Sciatic nerve (tissue), 2 donors: ENCODE results near the gene PTRH1. TPM values are rescaled to one million over a fixed set of nuclear protein-coding genes. Genes with fewer than 3 reads are reported as not detected.

Source experiments
- ATAC-seq: fragments of 200-7000 bp; cut with Tn5 transposase; one replicate; pipeline ENCODE4 v1.9.1; 2020; ENCODE audit warnings: mild to moderate bottlenecking, moderate library complexity
- DNase-seq: peaks from one replicate; pipeline ENCODE4 v3.0.0-alpha.2; 2020; ENCODE audit warnings: low spot score
- intact Hi-C: fragments of 100-400 bp; cut with DNase I; formaldehyde crosslinking; loops from one replicate; pipeline ENCODE4 v1.14.2; 2022
- total RNA-seq: library from RNA; stranded (reverse); fragmentation: NEBNext Ultra II Directional; extraction: Animal tissue kit (Norgen Biotek cat#: 25700); gene quantifications from one replicate; pipeline ENCODE4 v1.2.1, GENCODE V29; 2021
- donor health status: DM: no; HTN: no; CAD: no.
- donor health status: DM: no; HTN: no; CAD: no.

PTRH1 gene
- total RNA-seq, 1 donor from 2014 or later, result 10.3 TPM

DNA sequence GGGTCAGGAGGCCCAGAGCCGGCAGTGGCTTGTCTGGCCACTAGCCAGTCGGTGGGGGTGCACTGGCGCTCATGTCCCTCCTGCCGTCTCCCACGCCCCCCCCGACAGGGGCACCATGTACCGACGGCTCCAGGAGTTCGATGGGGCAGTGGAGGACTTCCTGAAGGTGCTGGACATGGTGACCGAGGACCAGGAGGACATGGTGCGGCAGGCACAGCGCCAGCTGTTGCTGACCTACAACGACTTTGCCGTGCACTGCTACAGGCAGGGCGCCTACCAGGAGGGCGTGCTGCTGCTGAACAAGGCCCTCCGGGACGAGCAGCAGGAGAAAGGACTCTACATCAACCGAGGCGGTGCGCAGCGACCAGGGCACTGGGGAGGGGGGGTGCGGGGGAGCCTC is 8.5 kb upstream of the PTRH1 start:
- intact Hi-C loops, result no loop called here
- no peak for DNase-seq
- ATAC-seq, result peak; percentile 44

DNA sequence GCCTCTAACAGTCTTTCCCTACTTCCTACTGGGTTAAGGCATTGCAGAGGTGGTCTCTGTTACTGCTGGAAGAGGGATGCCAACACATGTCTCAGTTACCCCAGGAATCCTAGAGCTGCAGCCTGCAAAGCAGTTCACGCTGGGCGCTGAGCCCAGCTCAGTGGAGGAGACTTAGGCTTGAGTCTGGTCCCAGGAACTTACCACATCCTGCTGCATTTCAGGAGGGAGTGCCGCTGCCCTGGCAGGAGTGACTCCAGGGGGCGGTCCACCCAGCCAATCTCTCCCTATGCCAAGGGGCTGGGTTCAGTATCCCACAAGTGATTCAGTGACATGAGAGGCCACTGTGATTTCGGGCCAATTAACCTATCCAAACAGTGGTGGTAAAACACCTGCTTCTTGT is 8.0 kb upstream of the PTRH1 start:
- intact Hi-C loops, result no loop called here

DNA sequence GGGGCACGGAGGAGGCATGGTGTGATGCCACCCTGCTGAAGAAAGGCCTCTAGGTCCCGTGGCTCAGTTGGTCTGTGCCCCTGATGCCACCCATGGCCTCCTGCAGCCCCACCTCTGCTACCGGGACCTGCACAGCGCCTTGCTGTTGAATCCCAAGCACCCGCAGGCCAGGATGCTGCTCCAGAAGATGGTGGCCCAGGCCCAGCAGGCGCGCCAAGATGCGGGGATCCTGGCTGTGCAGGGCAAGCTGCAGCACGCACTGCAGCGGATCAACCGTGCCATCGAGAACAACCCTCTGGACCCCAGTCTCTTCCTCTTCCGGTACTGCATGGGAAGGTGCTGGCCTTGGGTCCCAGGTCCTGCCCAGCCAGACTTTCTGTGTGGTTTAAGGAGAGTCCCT is 7.5 kb upstream of the PTRH1 start:
- DNase-seq (no peak), ATAC-seq (peak; percentile 4)
- intact Hi-C loops, result no loop called here

More for the DNA sequence above, 8.0 kb upstream of the PTRH1 start:
- ATAC-seq, result peak; percentile 34
- no peak for DNase-seq

DNA sequence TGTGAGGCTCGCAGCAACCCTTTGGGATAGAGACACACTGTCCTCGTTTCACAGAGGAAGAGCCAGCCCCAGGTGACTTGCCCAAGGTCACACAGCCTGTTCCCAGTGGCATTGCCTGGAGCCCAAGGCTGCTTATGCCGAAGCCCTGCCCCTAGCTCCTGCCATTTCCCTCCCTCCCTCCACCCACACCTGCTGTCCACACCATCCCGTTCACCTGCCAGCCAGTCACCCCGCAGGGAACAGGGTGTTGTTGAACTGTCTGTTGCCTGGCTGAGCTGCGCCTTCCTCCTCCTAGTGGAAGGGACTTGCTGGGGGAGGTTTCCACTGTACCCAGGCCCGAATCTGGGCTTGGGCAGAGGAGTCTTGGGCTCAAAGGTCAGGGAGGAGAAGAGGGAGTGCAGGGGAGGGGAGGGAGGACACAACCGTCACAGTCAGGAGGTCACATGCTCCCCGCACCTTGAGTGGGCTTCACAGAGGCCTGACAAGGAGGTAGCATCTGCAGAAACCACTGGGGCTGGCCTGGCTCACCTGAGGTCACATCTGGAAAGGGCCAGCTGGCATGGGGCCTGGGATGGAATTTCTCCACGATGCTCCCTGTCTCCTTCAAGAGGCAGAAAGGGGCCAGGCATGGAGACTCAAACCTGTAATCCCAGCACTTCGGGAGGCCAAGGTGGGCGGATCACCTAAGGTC is 6.7 kb upstream of the PTRH1 start:
- intact Hi-C loops, result no loop called here
- DNase-seq (no peak), ATAC-seq (no peak)

DNA sequence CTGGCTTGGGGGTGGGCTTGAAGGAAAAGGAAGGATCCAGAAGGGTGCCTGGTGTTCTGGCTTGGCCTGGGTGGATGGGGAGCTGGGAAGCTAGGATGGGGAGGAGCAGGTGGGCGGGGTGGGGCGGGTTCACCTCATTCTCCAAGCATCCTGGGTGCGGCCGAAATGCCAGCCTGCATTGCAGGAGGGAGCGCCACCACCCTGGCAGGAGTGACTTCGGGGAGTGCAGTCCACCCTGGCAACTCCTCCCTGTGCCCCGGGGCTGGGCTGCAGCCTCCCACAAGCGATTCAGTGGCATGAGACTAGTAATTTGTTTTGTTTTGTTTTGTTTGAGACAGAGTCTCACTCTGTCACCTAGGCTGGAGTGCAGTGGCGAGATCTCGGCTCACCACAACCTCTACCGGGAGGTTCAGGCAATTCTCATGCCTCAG is 5.9 kb upstream of the PTRH1 start:
- intact Hi-C loops, result no loop called here

DNA sequence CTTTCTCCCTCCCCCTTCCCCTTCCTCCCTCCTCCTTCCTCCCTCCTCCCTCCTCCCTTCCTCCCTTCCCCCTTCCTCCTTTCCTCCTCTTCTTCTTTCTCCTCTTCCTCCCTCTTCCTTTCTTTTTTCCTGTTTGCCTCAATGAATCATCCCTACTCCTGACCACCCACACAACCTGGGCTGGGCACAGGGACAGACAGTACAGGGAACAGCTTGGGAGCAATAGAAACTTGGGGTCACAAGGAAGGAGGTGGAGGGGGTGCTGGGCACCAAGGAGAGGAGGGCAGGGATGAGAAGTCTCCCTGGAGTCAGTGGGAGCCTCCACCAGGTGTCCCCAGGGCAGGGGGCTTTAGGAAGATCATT is 5.4 kb upstream of the PTRH1 start:
- intact Hi-C loops, result no loop called here
- DNase-seq (no peak), ATAC-seq (no peak)

More for the DNA sequence above, 5.9 kb upstream of the PTRH1 start:
- ATAC-seq (no peak), DNase-seq (no peak)

DNA sequence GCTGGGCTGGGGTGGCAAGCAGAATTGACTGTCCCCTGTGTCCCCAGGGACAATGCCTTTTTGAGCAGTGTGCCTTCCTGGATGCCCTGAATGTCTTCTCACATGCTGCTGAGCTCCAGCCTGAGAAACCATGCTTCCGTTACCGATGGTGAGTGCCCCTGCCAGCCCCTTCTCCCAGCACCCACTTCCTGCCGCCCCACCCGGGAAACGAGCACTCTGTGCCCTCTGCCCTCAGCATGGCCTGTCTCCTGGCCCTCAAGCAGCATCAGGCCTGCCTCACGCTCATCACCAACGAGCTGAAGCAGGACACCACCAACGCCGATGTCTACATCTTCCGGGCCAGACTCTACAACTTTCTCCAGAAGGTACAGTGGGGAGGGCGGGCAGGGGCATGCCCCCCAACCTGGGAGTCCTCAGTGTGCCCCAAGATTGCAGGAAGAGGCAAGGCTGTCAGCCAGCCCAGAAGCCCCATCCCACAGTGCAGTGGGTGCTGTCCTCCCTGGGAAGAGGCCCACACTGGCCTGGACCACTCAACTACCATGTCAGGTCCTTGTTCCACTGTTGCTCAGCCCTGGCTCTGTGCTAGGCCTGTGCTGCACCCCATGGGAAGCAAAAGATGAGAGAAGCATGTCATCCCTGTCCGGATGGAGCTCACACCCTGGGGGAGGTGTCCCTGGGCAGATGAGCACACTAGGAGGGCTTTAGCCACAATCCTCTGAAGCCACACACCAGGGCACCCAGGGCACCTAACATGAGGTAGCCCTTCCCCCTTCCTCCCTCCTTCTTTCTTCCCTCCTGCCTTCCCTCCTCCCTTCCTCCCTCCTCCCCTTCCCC is 4.8 kb upstream of the PTRH1 start:
- ATAC-seq, result no peak
- intact Hi-C loops, result no loop called here
- no peak for DNase-seq

DNA sequence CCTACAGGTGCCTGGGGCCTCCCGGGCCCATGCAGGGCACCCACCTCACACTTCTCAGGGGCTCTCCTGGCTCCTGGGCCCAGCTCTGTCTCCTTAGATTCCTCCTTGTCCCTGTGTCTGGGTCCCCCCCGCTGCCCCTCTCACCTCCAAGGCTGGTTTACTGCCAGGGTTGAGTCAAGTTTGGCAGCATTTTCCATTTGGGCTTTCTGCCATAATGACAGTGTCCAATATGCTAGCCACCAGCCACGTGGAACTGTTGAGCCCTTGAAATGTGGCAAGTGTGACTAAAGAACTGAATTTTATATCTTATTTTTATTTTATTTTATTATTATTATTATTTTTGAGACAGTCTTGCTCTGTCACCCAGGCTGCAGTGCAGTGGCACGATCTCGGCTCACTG is 2.3 kb upstream of the PTRH1 start:
- DNase-seq (no peak), ATAC-seq (no peak)
- intact Hi-C loops, result no loop called here

DNA sequence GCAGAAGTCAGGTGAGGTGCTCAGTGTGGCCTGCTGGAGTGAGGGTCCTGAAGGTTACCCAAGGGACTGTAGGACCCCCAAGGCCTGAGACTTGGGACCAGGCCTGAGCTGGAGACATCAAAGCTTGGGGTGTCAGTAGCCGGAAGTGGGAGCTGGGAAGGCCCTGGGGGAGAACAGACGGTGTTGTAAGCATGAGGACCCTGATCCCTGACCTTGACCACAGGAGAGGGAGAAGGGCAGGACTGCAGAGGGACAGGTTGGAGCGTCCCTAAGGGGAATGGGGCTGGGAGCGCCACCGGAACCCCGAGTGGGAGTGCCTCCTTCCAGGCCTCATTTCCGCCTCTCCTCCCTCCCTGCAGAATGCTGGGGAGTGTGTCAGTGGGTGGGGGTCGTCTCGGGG is 949 bp upstream of the PTRH1 start:
- intact Hi-C loops, result no loop called here
- DNase-seq (no peak), ATAC-seq (no peak)

DNA sequence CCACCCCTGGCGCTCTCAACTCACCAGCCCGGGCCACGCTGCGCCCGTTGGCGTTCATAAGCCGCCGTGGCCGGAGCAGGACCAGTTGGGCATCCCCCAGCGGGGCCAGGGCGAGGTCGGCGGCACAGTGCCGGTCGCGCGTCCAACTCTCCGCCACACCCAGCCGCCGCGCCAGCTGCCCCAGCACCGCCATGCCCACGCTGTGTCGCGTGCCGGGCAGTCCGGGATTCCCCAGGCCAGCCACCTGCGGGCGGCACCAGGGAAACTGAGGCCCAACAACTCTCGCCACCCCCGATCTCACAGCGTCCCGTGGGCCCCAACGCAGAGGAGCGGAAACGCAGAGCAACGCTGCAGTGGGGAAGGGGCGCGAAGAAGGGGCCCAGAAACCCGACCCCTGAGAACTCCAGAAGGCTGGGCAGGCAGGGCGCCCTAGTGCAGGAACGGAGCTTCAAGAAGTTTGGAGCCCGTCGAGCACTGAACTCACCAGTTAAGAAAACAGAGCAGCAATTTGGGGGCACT is 453 bp downstream of the PTRH1 start:
- intact Hi-C loops, result no loop called here
- no peak for DNase-seq
- peak; percentile 0 for ATAC-seq

DNA sequence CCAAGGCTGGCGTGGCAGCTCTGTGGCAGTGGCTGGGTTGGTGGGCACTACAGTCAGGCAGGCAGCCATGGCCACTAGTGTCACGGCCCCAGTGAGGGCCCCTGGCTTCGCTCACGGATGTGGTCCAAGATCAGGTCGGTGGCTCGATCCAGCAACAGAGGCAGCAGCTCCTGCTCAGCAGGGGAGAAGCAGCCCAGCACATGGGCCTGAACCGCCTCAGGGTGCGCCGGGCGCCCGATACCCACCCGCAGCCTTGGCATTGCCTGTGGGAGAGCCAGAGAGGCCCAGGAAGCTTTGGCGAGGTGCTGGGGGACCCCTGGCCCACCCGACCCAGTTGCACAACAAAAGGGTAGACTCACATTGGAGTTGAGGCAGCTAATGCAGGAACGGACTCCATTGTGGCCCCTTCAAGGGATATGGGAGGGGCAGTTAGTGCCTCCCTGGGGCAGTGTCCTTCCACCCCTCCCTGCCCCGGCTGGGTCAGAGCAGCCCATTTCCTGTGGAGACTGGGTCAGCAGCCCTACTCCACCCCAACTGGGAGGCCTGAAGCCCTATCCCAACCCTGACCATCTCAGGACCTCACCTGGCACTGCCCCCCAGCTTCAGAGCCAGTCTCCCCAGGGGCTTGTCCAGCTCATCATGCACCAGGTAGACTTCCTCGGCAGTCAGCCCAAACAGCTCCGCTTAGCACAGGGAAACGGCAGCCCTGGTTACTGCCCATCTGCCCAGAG is 1.3 kb downstream of the PTRH1 start:
- intact Hi-C loops, result no loop called here
- DNase-seq (no peak), ATAC-seq (no peak)

DNA sequence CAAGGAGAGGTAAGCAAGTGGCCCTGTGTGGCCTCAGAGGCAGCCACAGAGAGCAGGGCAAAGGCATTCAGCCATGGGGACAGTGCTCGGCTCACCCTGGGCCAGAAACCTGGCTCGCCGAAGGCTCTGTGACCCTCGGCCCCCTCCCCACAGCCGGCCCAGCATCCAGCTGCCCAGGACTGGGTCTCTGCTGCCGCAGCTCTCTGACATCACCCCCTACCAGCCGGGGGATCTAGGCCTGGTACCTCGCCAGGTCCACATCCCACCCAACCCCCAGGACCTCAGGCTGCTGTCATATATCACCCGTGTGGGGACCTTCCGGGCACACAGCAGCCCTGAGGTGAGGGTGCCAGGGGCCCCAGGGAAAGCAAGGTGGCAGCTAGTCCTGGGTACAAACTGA is 2.6 kb downstream of the PTRH1 start:
- DNase-seq (no peak), ATAC-seq (no peak)
- intact Hi-C loops, result no loop called here

DNA sequence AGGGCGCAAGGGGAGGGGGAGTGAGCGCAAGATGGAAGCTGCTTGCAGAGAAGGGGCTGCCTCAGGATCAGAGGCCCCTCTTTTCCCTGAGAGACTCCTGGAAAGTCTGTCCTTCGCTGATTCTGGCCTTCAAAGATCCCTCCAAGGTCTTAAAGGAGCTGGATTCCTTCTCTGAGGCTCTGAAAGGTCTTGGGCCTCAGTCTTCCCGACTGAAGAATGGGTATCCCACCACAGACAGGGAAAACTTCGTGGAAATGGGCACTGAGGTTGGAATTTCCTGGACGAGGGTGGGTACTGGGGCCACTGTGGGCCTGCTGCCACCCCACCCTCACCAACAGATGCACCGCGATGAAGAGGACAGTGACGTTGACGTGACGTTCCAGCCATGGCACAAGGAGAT is 3.1 kb downstream of the PTRH1 start:
- no peak for DNase-seq
- intact Hi-C loops, result no loop called here
- ATAC-seq, result no peak

DNA sequence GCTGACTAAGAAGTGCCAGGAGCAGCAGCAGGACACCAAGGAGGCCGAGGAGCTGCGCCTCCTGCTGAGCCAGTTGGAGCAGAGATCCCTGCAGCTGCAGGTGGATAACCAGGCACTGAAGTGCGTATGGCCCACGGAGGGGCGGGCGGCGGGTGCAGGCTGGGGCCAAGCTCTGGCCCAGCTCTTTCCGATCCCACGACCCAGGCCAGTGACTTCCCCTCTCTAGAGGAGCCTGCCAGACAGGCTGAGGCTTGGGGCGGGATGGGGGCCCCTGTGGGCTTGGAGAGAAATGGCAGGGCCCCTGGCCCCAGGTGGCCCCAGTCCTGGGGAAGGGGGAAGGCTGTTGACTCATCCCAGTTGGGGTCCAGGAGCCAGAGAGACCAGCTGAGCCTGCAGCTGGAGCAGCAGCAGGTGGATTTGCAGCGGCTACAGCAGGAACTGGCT is 3.6 kb downstream of the PTRH1 start:
- DNase-seq, result no peak
- no peak for ATAC-seq
- intact Hi-C loops, result no loop called here

DNA sequence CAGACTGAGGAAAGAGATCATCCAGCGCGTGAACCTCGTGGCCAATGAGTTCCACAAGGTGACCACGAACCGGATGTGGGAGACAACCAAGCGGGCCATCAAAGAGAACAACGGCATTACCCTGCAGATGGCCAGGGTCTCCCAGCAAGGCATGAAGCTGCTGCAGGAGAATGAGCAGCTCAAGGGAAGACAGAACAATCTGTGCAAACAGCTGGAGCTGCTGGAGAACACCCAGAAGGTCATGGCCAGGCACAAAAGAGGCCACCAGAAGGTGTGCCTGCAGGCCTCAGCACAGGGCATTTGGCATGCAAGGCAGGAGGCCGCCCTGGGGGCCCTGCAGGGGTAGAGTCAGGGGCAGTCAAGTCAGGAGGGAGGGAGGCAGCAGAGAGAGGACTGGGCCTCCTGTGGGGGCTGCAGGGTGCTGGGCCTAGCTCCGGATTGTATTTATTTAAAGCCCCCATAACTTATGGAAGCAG is 4.2 kb downstream of the PTRH1 start:
- intact Hi-C loops, result no loop called here
- ATAC-seq (no peak), DNase-seq (no peak)

DNA sequence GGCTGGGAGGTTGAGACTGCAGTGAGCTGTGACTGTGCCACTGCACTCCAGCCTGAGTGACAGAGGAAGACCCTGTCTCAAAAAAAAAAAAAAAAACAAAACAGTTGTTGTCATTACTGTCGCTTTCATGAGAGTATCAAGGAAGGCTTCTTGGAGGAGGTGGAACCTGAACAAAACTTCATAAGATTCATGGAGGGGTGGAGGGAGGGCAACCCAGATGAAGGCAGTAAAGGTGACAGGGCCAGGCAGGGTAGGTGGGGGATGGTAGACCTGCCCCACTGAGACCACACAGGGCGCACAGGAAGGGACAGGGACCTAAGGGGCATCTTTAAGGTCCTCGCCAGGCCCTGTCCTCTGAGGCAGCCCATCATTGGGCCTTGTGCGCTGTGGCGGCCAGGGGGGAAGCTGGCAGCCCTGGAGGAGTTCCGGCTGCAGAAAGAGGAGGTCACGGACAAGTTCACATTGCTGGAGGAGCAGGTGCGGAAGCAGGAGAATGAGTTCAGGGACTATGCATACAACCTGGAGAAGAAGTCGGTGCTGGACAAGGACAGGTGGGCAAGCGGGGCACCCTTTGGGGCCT is 5.2 kb downstream of the PTRH1 start:
- no peak for ATAC-seq
- DNase-seq, result no peak
- intact Hi-C loops, result no loop called here

DNA sequence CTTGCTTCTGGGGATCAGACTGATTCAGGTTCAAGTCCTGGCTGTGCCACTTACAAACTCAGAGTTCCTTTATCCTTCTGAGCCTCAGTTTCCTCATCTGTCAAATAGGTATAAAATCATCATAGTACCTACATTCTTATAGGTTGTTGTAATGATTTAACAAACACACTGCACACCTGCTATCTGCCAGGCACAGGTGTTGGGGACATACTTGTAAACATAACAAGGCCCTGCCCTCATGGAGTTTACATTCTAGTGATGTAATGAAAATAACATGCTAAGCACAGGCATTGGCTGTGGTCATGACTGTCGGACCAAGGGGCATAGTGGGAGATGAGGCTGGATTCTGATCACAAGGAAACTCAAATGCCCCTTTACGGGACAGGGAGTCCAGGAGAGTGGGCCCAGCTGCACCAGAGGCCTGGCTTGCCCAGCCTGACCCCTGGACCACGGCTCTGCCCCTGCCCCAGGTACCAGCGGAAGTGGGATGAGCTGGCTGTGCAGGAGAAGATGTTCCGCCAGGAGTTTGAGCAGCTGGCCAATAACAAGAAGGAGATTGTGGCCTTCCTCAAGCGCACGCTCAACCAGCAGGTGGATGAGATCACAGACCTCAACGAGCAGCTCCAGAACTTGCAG is 6.4 kb downstream of the PTRH1 start:
- intact Hi-C loops, result no loop called here
- DNase-seq, result no peak
- no peak for ATAC-seq

DNA sequence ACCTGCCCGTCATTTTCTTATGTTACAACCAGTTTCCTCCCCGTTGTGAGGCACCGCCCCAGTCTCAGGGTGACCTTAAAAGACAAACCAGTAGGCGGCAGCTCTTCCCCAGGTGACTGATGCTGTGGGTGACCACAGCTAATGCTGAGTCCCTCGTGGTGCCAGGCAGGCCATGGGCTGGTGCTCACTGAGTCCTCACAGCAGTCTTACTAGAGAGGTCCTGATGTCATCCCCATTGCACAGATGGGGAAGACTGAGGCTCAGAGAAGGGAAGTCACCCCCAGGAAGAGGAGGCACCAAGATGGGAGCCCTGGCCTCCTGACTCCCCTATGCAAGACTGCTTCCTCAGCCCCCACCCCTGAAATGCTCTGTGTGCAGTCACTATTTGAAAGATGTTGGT is 7.7 kb downstream of the PTRH1 start:
- no peak for DNase-seq
- ATAC-seq, result no peak
- intact Hi-C loops, result no loop called here

DNA sequence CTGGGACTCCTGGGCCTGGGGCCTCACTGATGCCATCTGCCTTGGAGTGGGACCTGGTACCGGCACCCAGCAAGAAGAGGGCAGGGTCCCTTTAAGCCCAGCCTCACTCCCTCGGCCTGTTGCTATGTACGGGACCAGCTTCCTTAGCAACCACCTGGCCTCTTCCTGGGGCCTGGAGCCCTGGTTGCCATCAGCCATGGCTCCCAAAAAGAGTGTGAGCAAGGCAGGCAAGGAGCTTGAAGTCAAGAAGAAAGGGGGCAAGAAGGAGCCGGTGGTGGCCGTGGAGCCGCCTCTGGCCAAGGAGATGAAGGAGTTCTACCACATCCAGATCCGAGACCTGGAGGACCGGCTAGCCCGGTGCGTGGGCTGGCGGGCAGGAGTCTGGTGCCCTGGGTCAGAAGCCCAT is 8.6 kb downstream of the PTRH1 start, which contains the start of gene CFAP157:
CFAP157 (plus strand) TSS at position 153 of the 406 bp plus-strand sequence; CDS start at position 197, 44 bp downstream.
- intact Hi-C loops, result no loop called here
- ATAC-seq (no peak), DNase-seq (no peak)
